PC-3 (cell line): Measurements from ENCODE around the gene MCUB. TPM values are rescaled to one million over a fixed set of nuclear protein-coding genes. Genes with fewer than 3 reads are reported as not detected.

Experiments used
- ATAC-seq: fragments of 200-7000 bp; cut with Tn5 transposase; 2 replicates; pipeline ENCODE4 v1.9.1; 2020; ENCODE audit warnings: mild to moderate bottlenecking, moderate library complexity
- BruUV-seq: library from RNA; stranded (reverse); fragments of 400-500 nt; replicated peaks from 2 replicates; lab custom pipeline; 2021; lab: Mats Ljungman, UMichigan
- CTCF ChIA-PET: fragments of 300-600 bp; sonication (Branson Sonifier 250); formaldehyde crosslinking; loops from one replicate; lab custom pipeline; 2022; ENCODE audit warnings: antibody characterized with exemption; lab: Charles Lee
- POLR2A ChIA-PET: fragments of 300-600 bp; sonication (Branson Sonifier 250); formaldehyde crosslinking; loops from one replicate; lab custom pipeline; 2022; ENCODE audit warnings: antibody characterized with exemption; ENCODE audit not compliant: unreplicated experiment; lab: Charles Lee
- DNase-seq: peaks from one replicate; pipeline ENCODE4 v3.0.0-alpha.2; 2015
- H2AFZ ChIP-seq: fragments of 300-600 bp; sonication (generic); 2 replicates; pipeline ENCODE4 v1.6.0; 2016; ENCODE audit warnings: antibody characterized with exemption, low read length
- H3F3A ChIP-seq: fragments of 300-600 bp; sonication (generic); one replicate; pipeline ENCODE4 v1.6.0; 2017; ENCODE audit warnings: antibody characterized with exemption, low read length, control low read depth, mild to moderate bottlenecking; ENCODE audit not compliant: unreplicated experiment
- H3K27ac ChIP-seq: fragments of 300-600 bp; sonication (generic); 2 replicates; pipeline ENCODE4 v1.5.1; 2016; ENCODE audit warnings: mild to moderate bottlenecking, low read length
- H3K27me3 ChIP-seq: fragments of 300-600 bp; sonication (generic); 2 replicates; pipeline ENCODE4 v1.6.1; 2016; ENCODE audit warnings: low read length, mixed read lengths
- H3K36me3 ChIP-seq: fragments of 300-600 bp; sonication (generic); 2 replicates; pipeline ENCODE4 v1.6.1; 2016; ENCODE audit warnings: low read depth, mixed run types, low read length, mixed read lengths
- H3K4me1 ChIP-seq: fragments of 300-600 bp; sonication (generic); 2 replicates; pipeline ENCODE4 v1.5.1; 2016; ENCODE audit warnings: low read length; ENCODE audit not compliant: insufficient read depth
- H3K4me2 ChIP-seq: fragments of 300-600 bp; sonication (generic); 2 replicates; pipeline ENCODE4 v1.6.0; 2016; ENCODE audit warnings: low read length
- H3K4me3 ChIP-seq: fragments of 300-600 bp; sonication (generic); 2 replicates; pipeline ENCODE4 v1.5.1; 2016; ENCODE audit warnings: mild to moderate bottlenecking, low read length, mixed read lengths
- H3K79me2 ChIP-seq: fragments of 300-600 bp; sonication (generic); 2 replicates; pipeline ENCODE4 v1.6.1; 2017; ENCODE audit warnings: low read length, mixed read lengths
- H3K9ac ChIP-seq: fragments of 300-600 bp; sonication (generic); 2 replicates; pipeline ENCODE4 v1.6.0; 2016; ENCODE audit warnings: mild to moderate bottlenecking, low read length
- H3K9me2 ChIP-seq: fragments of 300-600 bp; sonication (generic); replicated peaks from 2 replicates; pipeline ENCODE4 v1.6.1; 2016; ENCODE audit warnings: mixed run types, low read length, mixed read lengths
- H3K9me3 ChIP-seq: fragments of 300-600 bp; sonication (generic); 2 replicates; pipeline ENCODE4 v1.6.1; 2016; ENCODE audit warnings: low read length, mixed read lengths
- H4K20me1 ChIP-seq: fragments of 300-600 bp; sonication (generic); 2 replicates; pipeline ENCODE4 v1.6.1; 2016; ENCODE audit warnings: low read length, mixed read lengths
- CTCF ChIP-seq: fragments of 300-600 bp; sonication (generic); conservative IDR thresholded peaks from 2 replicates; pipeline ENCODE4 v1.5.1; 2017; ENCODE audit warnings: antibody characterized with exemption, low read depth, mild to moderate bottlenecking, low read length
- EZH2 ChIP-seq: fragments of 300-600 bp; sonication (generic); IDR thresholded peaks from one replicate; pipeline ENCODE4 v1.6.1; 2017; ENCODE audit warnings: antibody characterized with exemption, mild to moderate bottlenecking, low read length; ENCODE audit not compliant: unreplicated experiment
- EZH2phosphoT487 ChIP-seq: fragments of 300-600 bp; sonication (generic); IDR thresholded peaks from 2 replicates; pipeline ENCODE4 v1.6.1; 2018; ENCODE audit warnings: mild to moderate bottlenecking, antibody characterized with exemption, low read length, borderline replicate concordance
- intact Hi-C: fragments of 100-400 bp; cut with micrococcal nuclease; formaldehyde crosslinking; loops from 2 replicates; pipeline ENCODE4 v1.9.0; 2023
- total RNA-seq: library from RNA; depleted of rRNA; stranded (reverse); fragments of >200 nt; gene quantifications from 2 replicates; pipeline ENCODE4 v1.2.3, GENCODE V29; 2014

The MCUB gene
- total RNA-seq, 1 experiment from 2014 or later: 18.4 TPM

GRCh38 chr4:109622626-109623025, 62.6 kb downstream of the MCUB start:
- H3K27ac ChIP-seq: no peak overlapping the region
- H3F3A ChIP-seq: no peaks in the 10 kb centered on the region
- ChIA-PET POLR2A (no interaction called here), CTCF (no interaction called here)
- H3K9me2 ChIP-seq: no peaks in the 10 kb centered on the region
- TF ChIP-seq EZH2 (no peak), EZH2phosphoT487 (no peak), CTCF (no peak)
- H3K36me3 ChIP-seq: no peaks in the 10 kb centered on the region
- no peak overlapping the region for H3K4me2 ChIP-seq
- no peaks in the 10 kb centered on the region for H3K79me2 ChIP-seq
- intact Hi-C loops: no loop called here
- H3K9ac ChIP-seq: no peak overlapping the region
- H3K9me3 ChIP-seq: no peaks in the 10 kb centered on the region
- ATAC-seq (no peak), DNase-seq (no peak)
- H3K4me3 ChIP-seq: no peak overlapping the region
- no peaks in the 10 kb centered on the region for H3K27me3 ChIP-seq
- BruUV-seq: no TSS peak
- no peaks in the 10 kb centered on the region for H4K20me1 ChIP-seq
- no peaks in the 10 kb centered on the region for H3K4me1 ChIP-seq
- H2AFZ ChIP-seq: no peak overlapping the region

GRCh38 chr4:109624536-109624935, 64.5 kb downstream of the MCUB start:
- Histone ChIP-seq H3F3A (no peaks in the 10 kb centered on the region), H3K4me3 (no peak overlapping the region), H3K36me3 (no peaks in the 10 kb centered on the region), H3K27me3 (no peaks in the 10 kb centered on the region), H3K4me1 (peaks cover 3% of the 10 kb centered on the region), H3K9ac (no peak overlapping the region), H3K27ac (no peak overlapping the region), H4K20me1 (no peaks in the 10 kb centered on the region), H3K4me2 (no peak overlapping the region), H3K9me2 (no peaks in the 10 kb centered on the region), H2AFZ (no peak overlapping the region), H3K79me2 (no peaks in the 10 kb centered on the region), H3K9me3 (no peaks in the 10 kb centered on the region)
- TF ChIP-seq EZH2 (no peak), EZH2phosphoT487 (no peak), CTCF (no peak)
- CTCF ChIA-PET: no interaction called here
- intact Hi-C loops: no loop called here
- ATAC-seq: no peak
- DNase-seq: no peak
- POLR2A ChIA-PET: no interaction called here
- BruUV-seq: no TSS peak

DNA sequence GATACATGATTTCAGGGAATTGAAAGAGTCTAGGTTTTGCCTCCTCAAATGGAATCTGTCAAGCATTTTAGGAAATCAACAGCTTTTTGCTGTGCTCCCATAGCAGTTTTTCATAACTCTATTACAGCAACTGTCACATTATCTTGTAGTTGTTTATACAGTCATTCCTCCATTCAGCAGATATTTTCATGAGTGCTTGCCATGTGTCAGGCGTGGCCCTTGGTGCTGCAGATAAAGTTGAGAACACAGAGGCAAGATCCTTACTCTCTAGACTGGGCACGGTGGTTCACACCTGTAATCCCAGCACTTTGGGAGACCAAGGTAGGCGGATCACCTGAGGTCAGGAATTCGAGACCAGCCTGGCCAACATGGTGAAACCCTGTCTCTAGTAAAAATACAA, 67.3 kb downstream of the MCUB start:
- CTCF ChIA-PET: no interaction called here
- no peak for DNase-seq
- H3K9ac ChIP-seq: no peak overlapping the region
- no peak overlapping the region for H2AFZ ChIP-seq
- peaks cover 26% of the 10 kb centered on the region for H3K4me1 ChIP-seq
- no peaks in the 10 kb centered on the region for H3K79me2 ChIP-seq
- no peak for ATAC-seq
- BruUV-seq: no TSS peak
- no peak for TF ChIP-seq EZH2phosphoT487
- no peak for TF ChIP-seq CTCF
- TF ChIP-seq EZH2: no peak
- intact Hi-C loops: no loop called here
- no peaks in the 10 kb centered on the region for H4K20me1 ChIP-seq
- no peak overlapping the region for H3K4me3 ChIP-seq
- H3K9me2 ChIP-seq: no peaks in the 10 kb centered on the region
- H3K36me3 ChIP-seq: no peaks in the 10 kb centered on the region
- POLR2A ChIA-PET: no interaction called here
- H3K27ac ChIP-seq: no peak overlapping the region
- H3K27me3 ChIP-seq: no peaks in the 10 kb centered on the region
- no peaks in the 10 kb centered on the region for H3K9me3 ChIP-seq
- H3K4me2 ChIP-seq: no peak overlapping the region
- no peaks in the 10 kb centered on the region for H3F3A ChIP-seq
